Lower leg skin (tissue), 4 donors: ENCODE measurements around the gene LMAN2. TPM values are rescaled to one million over a fixed set of nuclear protein-coding genes. Genes with fewer than 3 reads are reported as not detected.
"Not testable (repeated sequence)": the region's sequence is repeated elsewhere in the genome, so short reads cannot be mapped to it uniquely, and the experiment has no call there.

Source experiments
- DNase-seq, 2 donors: peaks; one replicate each; pipeline ENCODE4 v3.0.0-alpha.2; 2019; ENCODE audit warnings: low spot score in 2 of 2
- H3K4me3 ChIP-seq: fragments of 200-600 bp; sonication (generic); 2 replicates; pipeline ENCODE4 v1.5.1; 2017; ENCODE audit warnings: mild to moderate bottlenecking, low read depth; ENCODE audit not compliant: poor library complexity, severe bottlenecking
- CTCF ChIP-seq, 3 donors: fragments of 450-650 bp; IDR thresholded peaks; one replicate each; pipeline ENCODE4 v1.5.1; 2016; ENCODE audit warnings: antibody characterized with exemption in 3 of 3, mild to moderate bottlenecking in 3 of 3, moderate library complexity in 2 of 3
- POLR2A ChIP-seq, 2 donors: fragments of 450-650 bp; IDR thresholded peaks; one replicate each; pipeline ENCODE4 v1.6.1; 2016 to 2017; ENCODE audit warnings: antibody characterized with exemption in 2 of 2, mild to moderate bottlenecking in 1 of 2, moderate library complexity in 1 of 2
- WGBS, 2 donors: methylation state at CpG; one replicate each; pipeline ENCODE4 v1.1.5; 2018; 5-methylcytosine and 5-hydroxymethylcytosine counted together
- intact Hi-C: fragments of 100-400 bp; cut with DNase I; formaldehyde crosslinking; loops from one replicate; pipeline ENCODE4 v1.15.0; 2023; ENCODE audit warnings: low total_unique reads
- total RNA-seq, 4 donors: library from RNA; depleted of rRNA; stranded (reverse); fragments of >200 nt; gene quantifications; one replicate each; pipeline ENCODE4 v1.1.0, GENCODE V29; 2016

The LMAN2 gene
- total RNA-seq, 4 donors from 2014 or later, result 139 to 191 (median 166) TPM

- DNase-seq, result peak in 1 of 2 donors; percentile 79
- WGBS, 2 donors, result 89 to 95% methylated on average over 8 to 13 of the region's 13 CpGs
- no peak overlapping the region for H3K4me3 ChIP-seq
- intact Hi-C loops, result loop anchor here (10.0 kb wide), 1 partner anchor 144 kb away; no protein-coding TSS in a partner anchor
- TF ChIP-seq CTCF (IDR thresholded peaks at IDR 0.05), result no peak
These were observed 41.1 kb downstream of the LMAN2 start for GRCh38 chr5:177310332-177310731.

- WGBS, 2 donors, result 43 to 57% methylated on average over 10 of the region's 10 CpGs
- DNase-seq, result peak in 1 of 2 donors; percentile 89
These were observed 41.9 kb downstream of the LMAN2 start for GRCh38 chr5:177309351-177310191.

GRCh38 chr5:177308740-177309139 is 42.7 kb downstream of the LMAN2 start:
- intact Hi-C loops, result loop anchor here (10.0 kb wide), 1 partner anchor 194 kb away; no protein-coding TSS in a partner anchor
- 90 to 92% methylated on average over 11 of the region's 11 CpGs for WGBS, 2 donors

More at GRCh38 chr5:177309351-177310191, 41.9 kb downstream of the LMAN2 start:
- no peak overlapping the region for H3K4me3 ChIP-seq
- peak in 1 of 3 donors; percentile 14 for TF ChIP-seq CTCF (IDR thresholded peaks at IDR 0.05)
- no peak for TF ChIP-seq POLR2A (IDR thresholded peaks at IDR 0.05)
- intact Hi-C loops, result loop anchor here (10.0 kb wide), 2 partner anchors 145 to 195 kb away; no protein-coding TSS in a partner anchor

GRCh38 chr5:177307544-177308363 is 43.7 kb downstream of the LMAN2 start:
- intact Hi-C loops, result loop anchor here (10.0 kb wide), 1 partner anchor 193 kb away; no protein-coding TSS in a partner anchor
- no peak for TF ChIP-seq CTCF (IDR thresholded peaks at IDR 0.05)
- no peak overlapping the region for H3K4me3 ChIP-seq
- DNase-seq, result no peak
- WGBS, 2 donors, result 85 to 90% methylated on average over 22 to 29 of the region's 43 CpGs

More at GRCh38 chr5:177308740-177309139, 42.7 kb downstream of the LMAN2 start:
- H3K4me3 ChIP-seq, result no peak overlapping the region
- no peak for TF ChIP-seq CTCF (IDR thresholded peaks at IDR 0.05)
- no peak for TF ChIP-seq POLR2A (IDR thresholded peaks at IDR 0.05)
- DNase-seq, result peak in 1 of 2 donors; percentile 75

- intact Hi-C loops, result loop anchor here (10.0 kb wide), 1 partner anchor 192 kb away; no protein-coding TSS in a partner anchor
- 66 to 72% methylated on average over 13 to 14 of the region's 15 CpGs for WGBS, 2 donors
- TF ChIP-seq POLR2A (IDR thresholded peaks at IDR 0.05), result no peak
- no peak for TF ChIP-seq CTCF (IDR thresholded peaks at IDR 0.05)
- no peak overlapping the region for H3K4me3 ChIP-seq
- DNase-seq, result no peak
These were observed 44.6 kb downstream of the LMAN2 start for GRCh38 chr5:177306674-177307543.

GRCh38 chr5:177306103-177306640 is 45.3 kb downstream of the LMAN2 start:
- 65 to 70% methylated on average over 11 of the region's 11 CpGs for WGBS, 2 donors
- not testable (repeated sequence) for DNase-seq, H3K4me3 ChIP-seq
- intact Hi-C loops, result loop anchor here (10.0 kb wide), 1 partner anchor 191 kb away; no protein-coding TSS in a partner anchor
